Loucy (cell line): ENCODE data around the gene TMPRSS5.

Source experiments
- EZH2phosphoT487 ChIP-seq: fragments of 200-600 bp; IDR thresholded peaks from 2 replicates; pipeline ENCODE4 v1.6.1; 2018; ENCODE audit warnings: antibody characterized with exemption, mild to moderate bottlenecking, moderate library complexity, borderline replicate concordance
- TF ChIP-seq, protein P1 (sequence below): fragments of 200-600 bp; sonication (generic); conservative IDR thresholded peaks from 2 replicates; pipeline ENCODE4 v1.5.1; 2014; ENCODE audit warnings: mild to moderate bottlenecking, antibody characterized with exemption, low read length

DNA sequence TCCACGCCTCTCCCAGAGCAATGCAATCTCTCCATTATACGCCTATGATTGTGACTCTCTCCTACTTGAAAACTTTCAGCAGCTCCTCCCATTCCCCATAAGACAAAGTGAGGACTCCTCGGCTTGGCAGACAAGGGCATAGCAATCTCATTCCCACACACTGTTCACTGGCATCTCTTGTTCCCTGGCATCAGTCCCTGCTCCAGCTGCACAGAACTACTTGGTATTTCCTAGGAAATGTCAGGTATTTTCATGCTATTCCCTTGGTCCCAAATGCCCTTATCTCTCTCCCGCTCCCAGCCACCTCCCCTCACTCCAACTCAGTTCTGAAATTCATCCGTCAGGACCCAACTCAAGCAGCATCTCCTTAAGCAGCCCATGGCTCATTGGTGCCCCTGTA is 28.4 kb downstream of the TMPRSS5 start:
- TF ChIP-seq, protein P1, sequence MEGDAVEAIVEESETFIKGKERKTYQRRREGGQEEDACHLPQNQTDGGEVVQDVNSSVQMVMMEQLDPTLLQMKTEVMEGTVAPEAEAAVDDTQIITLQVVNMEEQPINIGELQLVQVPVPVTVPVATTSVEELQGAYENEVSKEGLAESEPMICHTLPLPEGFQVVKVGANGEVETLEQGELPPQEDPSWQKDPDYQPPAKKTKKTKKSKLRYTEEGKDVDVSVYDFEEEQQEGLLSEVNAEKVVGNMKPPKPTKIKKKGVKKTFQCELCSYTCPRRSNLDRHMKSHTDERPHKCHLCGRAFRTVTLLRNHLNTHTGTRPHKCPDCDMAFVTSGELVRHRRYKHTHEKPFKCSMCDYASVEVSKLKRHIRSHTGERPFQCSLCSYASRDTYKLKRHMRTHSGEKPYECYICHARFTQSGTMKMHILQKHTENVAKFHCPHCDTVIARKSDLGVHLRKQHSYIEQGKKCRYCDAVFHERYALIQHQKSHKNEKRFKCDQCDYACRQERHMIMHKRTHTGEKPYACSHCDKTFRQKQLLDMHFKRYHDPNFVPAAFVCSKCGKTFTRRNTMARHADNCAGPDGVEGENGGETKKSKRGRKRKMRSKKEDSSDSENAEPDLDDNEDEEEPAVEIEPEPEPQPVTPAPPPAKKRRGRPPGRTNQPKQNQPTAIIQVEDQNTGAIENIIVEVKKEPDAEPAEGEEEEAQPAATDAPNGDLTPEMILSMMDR, result no peak
- TF ChIP-seq EZH2phosphoT487, result no peak
